HepG2 (cell line): ENCODE results near the gene GFRA3. TPM values are rescaled to one million over a fixed set of nuclear protein-coding genes. Genes with fewer than 3 reads are reported as not detected.

ENCODE experiments used
- ATAC-seq: fragments of 200-7000 bp; cut with Tn5 transposase; 3 replicates; pipeline ENCODE4 v1.9.1; 2020; ENCODE audit warnings: mild to moderate bottlenecking, moderate library complexity
- BruUV-seq: library from RNA; stranded (reverse); fragments of 400-500 nt; replicated peaks from 2 replicates; lab custom pipeline; 2021; lab: Mats Ljungman, UMichigan
- CTCF ChIA-PET: fragments of 300-600 bp; formaldehyde crosslinking; extraction: SDS; loops from one replicate; lab custom pipeline; 2021; ENCODE audit warnings: low total read pairs, inconsistent platforms, low intra/inter-chr PET ratio; lab: Yijun Ruan, JAX
- POLR2A ChIA-PET: fragments of 350-600 bp; sonication (Branson Sonifier 250); formaldehyde crosslinking; loops from one replicate; lab custom pipeline; 2020; ENCODE audit warnings: antibody characterized with exemption, inconsistent platforms; lab: Yijun Ruan, JAX
- DNase-seq: peaks from one replicate; pipeline ENCODE4 v3.0.0-alpha.2; 2015; ENCODE audit warnings: low spot score
- FAIRE-seq: peaks from 3 replicates; lab custom pipeline; 2011; peaks lifted over from hg19 to GRCh38; lab: Jason Lieb, UNC
- H2AFZ ChIP-seq: one replicate; pipeline ENCODE4 v1.6.1; 2011; ENCODE audit warnings: low read length, inconsistent platforms
- H3K27ac ChIP-seq: fragments of 300-600 bp; 3 replicates; pipeline ENCODE4 v1.8.0; 2011; ENCODE audit warnings: mixed run types, mild to moderate bottlenecking, mixed read lengths, low read length, inconsistent platforms; ENCODE audit not compliant: insufficient read depth; ENCODE audit errors: extremely low read length
- H3K27me3 ChIP-seq, 2 experiments: fragments of 200-600 bp in 1 of 2; 2 replicates in 1 of 2; 3 replicates in 1 of 2; pipeline versions ENCODE4 v1.6.0 to v1.8.0; 2011; ENCODE audit warnings: low read length in 2 of 2, mild to moderate bottlenecking in 2 of 2, moderate library complexity in 2 of 2, inconsistent platforms in 1 of 2; ENCODE audit not compliant: insufficient read depth in 2 of 2, control insufficient read depth in 1 of 2
- H3K36me3 ChIP-seq, 2 experiments: fragments of 200-600 bp in 1 of 2; replicated peaks in 1 of 2; 2 replicates in 1 of 2; 3 replicates in 1 of 2; pipeline versions ENCODE4 v1.5.1 to v1.8.0; 2011; ENCODE audit warnings: low read length in 2 of 2, inconsistent platforms in 1 of 2; ENCODE audit not compliant: insufficient read depth in 2 of 2, control insufficient read depth in 1 of 2
- H3K4me1 ChIP-seq: 2 replicates; pipeline ENCODE4 v1.5.1; 2012; ENCODE audit warnings: low read length, inconsistent platforms; ENCODE audit not compliant: insufficient read depth
- H3K4me2 ChIP-seq: 2 replicates; pipeline ENCODE4 v1.6.0; 2011; ENCODE audit warnings: low read depth, low read length, inconsistent platforms
- H3K4me3 ChIP-seq, 3 experiments: fragments of 200-600 bp in 1 of 3; sonication (generic), shearing (Covaris generic) in 1 of 3; replicated peaks in 1 of 3; 2 replicates each; pipeline ENCODE4 v1.5.1; 2011 to 2016; ENCODE audit warnings: low read length in 3 of 3, inconsistent platforms in 2 of 3, low read depth in 2 of 3, mild to moderate bottlenecking in 2 of 3, control low read depth in 1 of 3, mixed read lengths in 1 of 3; ENCODE audit not compliant: insufficient read depth in 1 of 3
- H3K79me2 ChIP-seq: one replicate; pipeline ENCODE4 v1.6.1; 2011; ENCODE audit warnings: low read length, inconsistent platforms; ENCODE audit not compliant: insufficient read depth
- H3K9ac ChIP-seq: 2 replicates; pipeline ENCODE4 v1.6.0; 2011; ENCODE audit warnings: mild to moderate bottlenecking, low read depth, low read length, inconsistent platforms; ENCODE audit not compliant: insufficient read depth
- H3K9me3 ChIP-seq: 2 replicates; pipeline ENCODE4 v1.5.1; 2012; ENCODE audit warnings: mild to moderate bottlenecking, low read length
- H4K20me1 ChIP-seq: 2 replicates; pipeline ENCODE4 v1.6.0; 2011; ENCODE audit warnings: inconsistent platforms, mild to moderate bottlenecking, low read length, moderate library complexity; ENCODE audit not compliant: insufficient read depth
- ARID5B ChIP-seq: IDR thresholded peaks from 2 replicates; pipeline ENCODE4 v1.4.0; 2020; ENCODE audit warnings: mild to moderate bottlenecking, missing genetic modification reagents
- DNMT1 ChIP-seq: sonication (generic); formaldehyde crosslinking; IDR thresholded peaks from 2 replicates; pipeline ENCODE4 v1.5.1; 2020; ENCODE audit warnings: mild to moderate bottlenecking, missing genetic modification reagents
- IKZF4 ChIP-seq: sonication (generic); formaldehyde crosslinking; IDR thresholded peaks from 2 replicates; pipeline ENCODE4 v1.5.1; 2020; ENCODE audit warnings: borderline replicate concordance, mild to moderate bottlenecking, low read depth, missing genetic modification reagents; ENCODE audit errors: not compliant biosample characterization
- PBX2 ChIP-seq: IDR thresholded peaks from 2 replicates; pipeline ENCODE4 v1.6.1; 2016; ENCODE audit warnings: control low read depth
- SRSF9 ChIP-seq: fragments of 200-400 bp; formaldehyde crosslinking; IDR thresholded peaks from 2 replicates; pipeline ENCODE4 v1.6.1; 2018; ENCODE audit warnings: borderline replicate concordance, mild to moderate bottlenecking, low read depth, low read length; ENCODE audit not compliant: insufficient read depth, poor library complexity, severe bottlenecking
- TEAD3 ChIP-seq: optimal IDR thresholded peaks from 2 replicates; pipeline ENCODE3; 2016; ENCODE audit warnings: borderline replicate concordance
- ZNF225 ChIP-seq: sonication (generic); formaldehyde crosslinking; IDR thresholded peaks from 2 replicates; pipeline ENCODE4 v1.4.0; 2020; ENCODE audit warnings: mild to moderate bottlenecking, missing genetic modification reagents
- ZNF282 ChIP-seq: fragments of 450-650 bp; IDR thresholded peaks from 2 replicates; pipeline ENCODE4 v1.6.1; 2018; ENCODE audit not compliant: partially characterized antibody
- ZNF770 ChIP-seq: sonication (generic); formaldehyde crosslinking; IDR thresholded peaks from 2 replicates; pipeline ENCODE4 v1.5.0; 2020; ENCODE audit warnings: mild to moderate bottlenecking, missing genetic modification reagents
- WGBS: methylation state at CpG from one replicate; pipeline ENCODE4 v1.1.6; 2017; ENCODE audit warnings: low lambda C conversion rate; 5-methylcytosine and 5-hydroxymethylcytosine counted together
- in situ Hi-C: cut with HindIII; loops from 2 replicates; pipeline ENCODE4 v1.10.0; 2017; ENCODE audit warnings: low pct_unique_long_range_greater_than_20kb; ENCODE audit not compliant: extremely low pct_ligation_motif_present
- intact Hi-C: fragments of 100-400 bp; cut with micrococcal nuclease; formaldehyde crosslinking; loops from one replicate; pipeline ENCODE4 v1.10.0; 2022; ENCODE audit not compliant: unreplicated experiment
- polyA plus RNA-seq, 8 experiments: library from polyadenylated mRNA; depleted of rRNA in 3 of 8; stranded (reverse) in 7 of 8; unstranded in 1 of 8; fragments of >200 nt; fragmentation: Illumina TruSeq in 4 of 8; extraction: Trizol in 4 of 8; gene quantifications; 2 replicates each; pipeline versions ENCODE4 v1.2.1 to v1.2.3, GENCODE V29; 2011 to 2016; ENCODE audit warnings: low read depth in 4 of 8, missing spikeins in 1 of 8, mixed read lengths in 1 of 8; ENCODE audit not compliant: insufficient read depth in 1 of 8
- total RNA-seq, 5 experiments: library from RNA; depleted of rRNA; stranded (reverse); fragments of >200 nt; fragmentation: Illumina TruSeq; extraction: Trizol; gene quantifications; 2 replicates each; pipeline ENCODE4 v1.2.3, GENCODE V29; 2016; ENCODE audit warnings: low read depth in 1 of 5

The GFRA3 gene
- total and polyA plus RNA-seq, 2 of the 13 experiments (the other 11 are each of a cell fraction or from before 2014, with no cell fraction given), result 0.27 to 0.30 TPM

DNA sequence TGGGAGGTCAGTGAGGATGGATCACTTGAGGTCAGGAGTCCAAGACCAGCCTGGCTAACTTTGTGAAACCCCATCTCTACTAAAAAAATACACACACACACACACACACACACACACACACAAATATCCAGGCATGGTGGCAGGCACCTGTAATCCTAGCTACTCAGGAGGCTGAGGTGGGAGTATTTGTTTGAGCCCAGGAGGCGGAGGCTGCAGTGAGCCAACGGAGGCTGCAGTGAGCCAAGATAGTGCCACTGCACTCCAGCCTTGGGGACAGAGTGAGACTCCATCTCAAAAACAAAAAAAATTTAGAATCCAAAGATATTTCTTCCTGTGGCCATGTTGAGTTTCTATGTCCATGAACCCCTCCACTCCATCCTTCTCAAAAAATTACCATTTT is 39.8 kb downstream of the GFRA3 start:
- TF ChIP-seq TEAD3 (CRISPR knock-in tag), result no peak
- peak; percentile 85 for TF ChIP-seq ZNF770 (CRISPR knock-in tag)
- TF ChIP-seq, all 625 proteins: peak for 1
- Histone ChIP-seq H3K4me2 (no peak overlapping the region), H3K4me3 (no peak overlapping the region), H3K4me1 (peaks cover 39% of the 10 kb centered on the region), H3K27ac (no peak overlapping the region), H3K9ac (no peak overlapping the region), H3K79me2 (no peaks in the 10 kb centered on the region), H3K36me3 (no peaks in the 10 kb centered on the region), H3K27me3 (no peaks in the 10 kb centered on the region), H4K20me1 (no peaks in the 10 kb centered on the region), H3K9me3 (no peaks in the 10 kb centered on the region), H2AFZ (no peak overlapping the region)
- in situ Hi-C loops, result no loop called here
- BruUV-seq, result no TSS peak
- intact Hi-C loops, result no loop called here
- FAIRE-seq, result no peak
- 26% methylated on average over 2 of the region's 2 CpGs for WGBS
- no peak for ATAC-seq
- POLR2A ChIA-PET, result no interaction called here
- no peak for DNase-seq
- CTCF ChIA-PET, result no interaction called here

DNA sequence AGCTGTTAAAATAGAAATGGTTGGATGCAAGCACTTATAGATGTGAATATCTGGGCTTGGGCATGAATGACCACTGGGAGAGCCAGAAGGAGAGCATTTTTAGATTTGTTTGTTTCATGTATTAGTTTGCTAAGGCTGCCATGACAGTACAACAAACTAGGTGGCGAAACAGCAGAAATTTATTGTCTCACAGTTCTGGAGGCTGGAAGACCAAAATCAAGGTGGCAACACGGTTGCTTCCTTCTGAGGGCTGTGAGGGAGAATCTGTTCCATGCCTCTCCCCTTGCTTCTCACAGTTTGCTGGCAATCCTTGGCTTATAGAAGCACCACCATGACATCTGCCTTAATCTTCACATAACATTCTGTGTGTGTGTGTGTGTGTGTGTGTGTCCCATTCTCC is 41.1 kb downstream of the GFRA3 start:
- WGBS, result 33% methylated on average over 2 of the region's 2 CpGs
- in situ Hi-C loops, result no loop called here
- FAIRE-seq, result no peak
- intact Hi-C loops, result no loop called here
- H3K4me2 ChIP-seq, result no peak overlapping the region
- H3K9ac ChIP-seq, result no peak overlapping the region
- H3K27me3 ChIP-seq, result no peaks in the 10 kb centered on the region
- no peaks in the 10 kb centered on the region for H3K79me2 ChIP-seq
- no peaks in the 10 kb centered on the region for H3K36me3 ChIP-seq
- no peaks in the 10 kb centered on the region for H4K20me1 ChIP-seq
- H3K9me3 ChIP-seq, result no peaks in the 10 kb centered on the region
- BruUV-seq, result no TSS peak
- no peak overlapping the region for H3K4me3 ChIP-seq
- no peak for ATAC-seq
- ChIA-PET CTCF (no interaction called here), POLR2A (no interaction called here)
- H3K4me1 ChIP-seq, result peaks cover 38% of the 10 kb centered on the region
- DNase-seq, result no peak
- no peak overlapping the region for H2AFZ ChIP-seq
- no peak overlapping the region for H3K27ac ChIP-seq
- no peak for TF ChIP-seq DNMT1 (CRISPR knock-in tag)
- TF ChIP-seq ZNF225 (CRISPR knock-in tag), result no peak
- TF ChIP-seq PBX2, result no peak
- no peak for TF ChIP-seq IKZF4 (CRISPR knock-in tag)
- no peak for TF ChIP-seq ARID5B (CRISPR knock-in tag)
- TF ChIP-seq ZNF282, result no peak
- no peak for TF ChIP-seq SRSF9
